Stimulated activated CD8-positive, alpha-beta memory T cell treated with anti-CD3 and anti-CD28 coated beads, Interleukin-2, amount 100 ng/mL, for 1 hour (primary cell): ENCODE results near the gene SERTAD4.
"Not testable (repeated sequence)": the region's sequence is repeated elsewhere in the genome, so short reads cannot be mapped to it uniquely, and the experiment has no call there.

Source experiments
- DNase-seq, 2 donors: peaks; one replicate each; pipeline ENCODE4 v3.0.0-alpha.2; 2020; ENCODE audit warnings: low read depth in 2 of 2

Gene SERTAD4

GRCh38 chr1:210232511-210233215 is at the start of gene SERTAD4:
SERTAD4 (plus strand) TSS chr1:210232796; CDS start chr1:210237961, 5,165 bp downstream.
- DNase-seq, result no peak

- no peak for DNase-seq
These were observed 47.5 kb upstream of the SERTAD4 start for GRCh38 chr1:210185063-210185462.

GRCh38 chr1:210187849-210188606 is 44.6 kb upstream of the SERTAD4 start:
- DNase-seq, result not testable (repeated sequence)

GRCh38 chr1:210189426-210189825 is 43.2 kb upstream of the SERTAD4 start:
- no peak for DNase-seq

GRCh38 chr1:210195635-210196160 is 36.9 kb upstream of the SERTAD4 start:
- DNase-seq, result no peak

GRCh38 chr1:210196266-210196665 is 36.3 kb upstream of the SERTAD4 start:
- DNase-seq, result not testable (repeated sequence)

- DNase-seq, result no peak
These were observed 33.8 kb upstream of the SERTAD4 start for GRCh38 chr1:210198840-210199239.

GRCh38 chr1:210200124-210200736 is 32.4 kb upstream of the SERTAD4 start:
- no peak for DNase-seq

- no peak for DNase-seq
These were observed 30.9 kb upstream of the SERTAD4 start for GRCh38 chr1:210201681-210202080.

- DNase-seq, result no peak
These were observed 24.8 kb upstream of the SERTAD4 start for GRCh38 chr1:210207597-210208450.

- DNase-seq, result no peak
These were observed 19.3 kb upstream of the SERTAD4 start for GRCh38 chr1:210213335-210213734.

- no peak for DNase-seq
These were observed 17.8 kb upstream of the SERTAD4 start for GRCh38 chr1:210214573-210215409.

GRCh38 chr1:210217482-210217881 is 15.1 kb upstream of the SERTAD4 start:
- no peak for DNase-seq

- no peak for DNase-seq
These were observed 14.5 kb upstream of the SERTAD4 start for GRCh38 chr1:210218047-210218446.

GRCh38 chr1:210222340-210223006 is 10.1 kb upstream of the SERTAD4 start:
- DNase-seq, result no peak

- no peak for DNase-seq
These were observed 9.2 kb upstream of the SERTAD4 start for GRCh38 chr1:210223226-210223904.

- DNase-seq, result no peak
These were observed 4.4 kb upstream of the SERTAD4 start for GRCh38 chr1:210228158-210228557.

- DNase-seq, result no peak
These were observed 2.4 kb upstream of the SERTAD4 start for GRCh38 chr1:210230149-210230695.

GRCh38 chr1:210231846-210232510 is 618 bp upstream of the SERTAD4 start:
- no peak for DNase-seq
